NCI-H2107 treated with DMSO at 0.1 percent for 48 hours (cell line): ENCODE results near the gene HAND2.

ENCODE experiments used
- DNase-seq: peaks from one replicate; lab custom pipeline; 2025; ENCODE audit not compliant: unreplicated experiment; lab: John Stamatoyannopoulos, UW

The HAND2 gene

GRCh38 chr4:173536808-173537429 is 6.9 kb upstream of the HAND2 start:
- no peak for DNase-seq

- no peak for DNase-seq
Observed at GRCh38 chr4:173535957-173536356, 5.9 kb upstream of the HAND2 start.

GRCh38 chr4:173535165-173535902 is 5.3 kb upstream of the HAND2 start:
- no peak for DNase-seq

GRCh38 chr4:173534434-173534833 is 4.4 kb upstream of the HAND2 start:
- DNase-seq = no peak

- no peak for DNase-seq
Observed at GRCh38 chr4:173532725-173533511, 2.9 kb upstream of the HAND2 start.

GRCh38 chr4:173531086-173531965 is 1.3 kb upstream of the HAND2 start:
- DNase-seq = no peak

- no peak for DNase-seq
Observed at GRCh38 chr4:173530326-173531085, 477 bp upstream of the HAND2 start.

GRCh38 chr4:173528378-173529321 is 1.4 kb downstream of the HAND2 start:
- no peak for DNase-seq

GRCh38 chr4:173527103-173527891 is 2.7 kb downstream of the HAND2 start:
- no peak for DNase-seq

- DNase-seq = no peak
Observed at GRCh38 chr4:173526724-173527102, 3.3 kb downstream of the HAND2 start.

GRCh38 chr4:173526027-173526482 is 4.0 kb downstream of the HAND2 start:
- no peak for DNase-seq

- DNase-seq = no peak
Observed at GRCh38 chr4:173525118-173526011, 4.7 kb downstream of the HAND2 start.

- DNase-seq = no peak
Observed at GRCh38 chr4:173524218-173525117, 5.6 kb downstream of the HAND2 start.

- no peak for DNase-seq
Observed at GRCh38 chr4:173522951-173523395, 7.1 kb downstream of the HAND2 start.

GRCh38 chr4:173522160-173522950 is 7.7 kb downstream of the HAND2 start:
- DNase-seq = no peak
